SJSA1 (cell line): ENCODE data around the gene CRYGD. TPM values are rescaled to one million over a fixed set of nuclear protein-coding genes. Genes with fewer than 3 reads are reported as not detected.
"Not testable (repeated sequence)": the region's sequence is repeated elsewhere in the genome, so short reads cannot be mapped to it uniquely, and the experiment has no call there.

Experiments
- DNase-seq, 2 experiments: peaks; one replicate each; pipeline ENCODE4 v3.0.0-alpha.2; 2015 to 2020; ENCODE audit warnings: low spot score in 2 of 2, low read depth in 1 of 2
- H3K27ac ChIP-seq: fragments of 250-450 bp; sonication (Bioruptor Pico); 2 replicates; pipeline ENCODE4 v1.5.1; 2020; ENCODE audit warnings: mild to moderate bottlenecking, moderate library complexity
- H3K27me3 ChIP-seq: fragments of 250-450 bp; sonication (Bioruptor Pico); replicated peaks from 2 replicates; pipeline ENCODE4 v1.5.1; 2020; ENCODE audit warnings: mild to moderate bottlenecking, moderate library complexity
- H3K36me3 ChIP-seq: fragments of 250-450 bp; sonication (Bioruptor Pico); 2 replicates; pipeline ENCODE4 v1.5.1; 2020; ENCODE audit warnings: mild to moderate bottlenecking
- H3K4me1 ChIP-seq: fragments of 250-450 bp; sonication (Bioruptor Pico); replicated peaks from 2 replicates; pipeline ENCODE4 v1.6.1; 2021; ENCODE audit warnings: mild to moderate bottlenecking
- H3K4me3 ChIP-seq: fragments of 250-450 bp; sonication (Bioruptor Pico); 2 replicates; pipeline ENCODE4 v1.5.1; 2020; ENCODE audit warnings: mild to moderate bottlenecking
- H3K9me3 ChIP-seq: fragments of 250-450 bp; sonication (Bioruptor Pico); replicated peaks from 2 replicates; pipeline ENCODE4 v1.5.1; 2020; ENCODE audit warnings: mild to moderate bottlenecking
- total RNA-seq: library from RNA; depleted of rRNA; stranded (reverse); fragments of >200 nt; shearing (Covaris generic); gene quantifications from 2 replicates; pipeline ENCODE4 v1.2.3, GENCODE V29; 2014

Gene CRYGD
- total RNA-seq, 1 experiment from 2014 or later = not detected

- H3K9me3 ChIP-seq, H3K27me3 ChIP-seq, H3K4me3 ChIP-seq, H3K27ac ChIP-seq, H3K4me1 ChIP-seq, H3K36me3 ChIP-seq, DNase-seq: not testable (repeated sequence)
Observed at GRCh38 chr2:208117390-208117789, 6.9 kb downstream of the CRYGD start.

GRCh38 chr2:208112969-208113368 lies 11.4 kb downstream of the CRYGD start:
- H3K9me3 ChIP-seq = no peaks in the 10 kb centered on the region
- no peak overlapping the region for H3K4me3 ChIP-seq
- no peaks in the 10 kb centered on the region for H3K27me3 ChIP-seq
- no peaks in the 10 kb centered on the region for H3K36me3 ChIP-seq
- no peak for DNase-seq
- no peak overlapping the region for H3K27ac ChIP-seq
- no peaks in the 10 kb centered on the region for H3K4me1 ChIP-seq

- H3K27ac ChIP-seq, H3K27me3 ChIP-seq, H3K9me3 ChIP-seq, DNase-seq, H3K36me3 ChIP-seq, H3K4me1 ChIP-seq, H3K4me3 ChIP-seq: not testable (repeated sequence)
Observed at GRCh38 chr2:208112273-208112745, 12.0 kb downstream of the CRYGD start.

- Histone ChIP-seq H3K4me3 (no peak overlapping the region), H3K4me1 (no peaks in the 10 kb centered on the region), H3K27me3 (no peaks in the 10 kb centered on the region), H3K36me3 (no peaks in the 10 kb centered on the region), H3K9me3 (no peaks in the 10 kb centered on the region), H3K27ac (no peak overlapping the region)
- no peak for DNase-seq
Observed at GRCh38 chr2:208103616-208104015, 20.7 kb downstream of the CRYGD start.

GRCh38 chr2:208101716-208102631 lies 22.4 kb downstream of the CRYGD start:
- Histone ChIP-seq H3K27me3 (no peaks in the 10 kb centered on the region), H3K27ac (no peak overlapping the region), H3K9me3 (no peaks in the 10 kb centered on the region), H3K36me3 (no peaks in the 10 kb centered on the region), H3K4me1 (no peaks in the 10 kb centered on the region), H3K4me3 (no peak overlapping the region)
- DNase-seq = no peak

- DNase-seq = no peak
- no peaks in the 10 kb centered on the region for H3K4me1 ChIP-seq
- H3K27me3 ChIP-seq = no peaks in the 10 kb centered on the region
- H3K27ac ChIP-seq = no peak overlapping the region
- no peak overlapping the region for H3K4me3 ChIP-seq
- no peaks in the 10 kb centered on the region for H3K9me3 ChIP-seq
- no peaks in the 10 kb centered on the region for H3K36me3 ChIP-seq
Observed at GRCh38 chr2:208099682-208100470, 24.4 kb downstream of the CRYGD start.

- not testable (repeated sequence) for H3K27ac ChIP-seq, H3K9me3 ChIP-seq, H3K36me3 ChIP-seq, H3K27me3 ChIP-seq, H3K4me3 ChIP-seq, DNase-seq, H3K4me1 ChIP-seq
Observed at GRCh38 chr2:208098701-208099100, 25.6 kb downstream of the CRYGD start.

- H3K9me3 ChIP-seq = no peaks in the 10 kb centered on the region
- no peaks in the 10 kb centered on the region for H3K27me3 ChIP-seq
Observed at GRCh38 chr2:208098267-208098666, 26.1 kb downstream of the CRYGD start.

GRCh38 chr2:208097801-208098200 lies 26.5 kb downstream of the CRYGD start:
- Histone ChIP-seq H3K9me3 (no peaks in the 10 kb centered on the region), H3K4me1 (no peaks in the 10 kb centered on the region), H3K27ac (no peak overlapping the region), H3K4me3 (no peak overlapping the region), H3K27me3 (no peaks in the 10 kb centered on the region), H3K36me3 (no peaks in the 10 kb centered on the region)
- DNase-seq = no peak

More at GRCh38 chr2:208098267-208098666, 26.1 kb downstream of the CRYGD start:
- H3K27ac ChIP-seq = no peak overlapping the region
- no peaks in the 10 kb centered on the region for H3K36me3 ChIP-seq
- DNase-seq = no peak
- no peaks in the 10 kb centered on the region for H3K4me1 ChIP-seq
- no peak overlapping the region for H3K4me3 ChIP-seq

- H3K27ac ChIP-seq = no peak overlapping the region
- H3K4me1 ChIP-seq = no peaks in the 10 kb centered on the region
- no peaks in the 10 kb centered on the region for H3K27me3 ChIP-seq
- no peak for DNase-seq
- no peaks in the 10 kb centered on the region for H3K9me3 ChIP-seq
- H3K4me3 ChIP-seq = no peak overlapping the region
- no peaks in the 10 kb centered on the region for H3K36me3 ChIP-seq
Observed at GRCh38 chr2:208097313-208097712, 27.0 kb downstream of the CRYGD start.

GRCh38 chr2:208096080-208096479 lies 28.2 kb downstream of the CRYGD start:
- no peak for DNase-seq
- no peaks in the 10 kb centered on the region for H3K27me3 ChIP-seq
- H3K9me3 ChIP-seq = no peaks in the 10 kb centered on the region
- H3K4me3 ChIP-seq = no peak overlapping the region
- no peak overlapping the region for H3K27ac ChIP-seq
- no peaks in the 10 kb centered on the region for H3K36me3 ChIP-seq
- no peaks in the 10 kb centered on the region for H3K4me1 ChIP-seq

GRCh38 chr2:208093128-208093527 lies 31.2 kb downstream of the CRYGD start:
- Histone ChIP-seq H3K9me3 (no peaks in the 10 kb centered on the region), H3K27me3 (no peaks in the 10 kb centered on the region), H3K36me3 (no peaks in the 10 kb centered on the region), H3K4me3 (no peak overlapping the region), H3K27ac (no peak overlapping the region), H3K4me1 (no peaks in the 10 kb centered on the region)
- no peak for DNase-seq

GRCh38 chr2:208092093-208092832 lies 32.1 kb downstream of the CRYGD start:
- no peak for DNase-seq
- no peaks in the 10 kb centered on the region for H3K9me3 ChIP-seq

More at GRCh38 chr2:208092093-208092832, 32.1 kb downstream of the CRYGD start:
- Histone ChIP-seq H3K27me3 (no peaks in the 10 kb centered on the region), H3K36me3 (no peaks in the 10 kb centered on the region), H3K4me3 (no peak overlapping the region), H3K27ac (no peak overlapping the region), H3K4me1 (no peaks in the 10 kb centered on the region)
